HepG2 (cell line): Measurements from ENCODE around the gene SPATA32. TPM values are rescaled to one million over a fixed set of nuclear protein-coding genes. Genes with fewer than 3 reads are reported as not detected.

ENCODE experiments used
- ATAC-seq: fragments of 200-7000 bp; cut with Tn5 transposase; 3 replicates; pipeline ENCODE4 v1.9.1; 2020; ENCODE audit warnings: mild to moderate bottlenecking, moderate library complexity
- BruUV-seq: library from RNA; stranded (reverse); fragments of 400-500 nt; replicated peaks from 2 replicates; lab custom pipeline; 2021; lab: Mats Ljungman, UMichigan
- CTCF ChIA-PET: fragments of 300-600 bp; formaldehyde crosslinking; extraction: SDS; loops from one replicate; lab custom pipeline; 2021; ENCODE audit warnings: low total read pairs, inconsistent platforms, low intra/inter-chr PET ratio; lab: Yijun Ruan, JAX
- POLR2A ChIA-PET: fragments of 350-600 bp; sonication (Branson Sonifier 250); formaldehyde crosslinking; loops from one replicate; lab custom pipeline; 2020; ENCODE audit warnings: antibody characterized with exemption, inconsistent platforms; lab: Yijun Ruan, JAX
- DNase-seq: peaks from one replicate; pipeline ENCODE4 v3.0.0-alpha.2; 2015; ENCODE audit warnings: low spot score
- FAIRE-seq: peaks from 3 replicates; lab custom pipeline; 2011; peaks lifted over from hg19 to GRCh38; lab: Jason Lieb, UNC
- H2AFZ ChIP-seq: one replicate; pipeline ENCODE4 v1.6.1; 2011; ENCODE audit warnings: low read length, inconsistent platforms
- H3K27ac ChIP-seq: fragments of 300-600 bp; 3 replicates; pipeline ENCODE4 v1.8.0; 2011; ENCODE audit warnings: mixed run types, mild to moderate bottlenecking, mixed read lengths, low read length, inconsistent platforms; ENCODE audit not compliant: insufficient read depth; ENCODE audit errors: extremely low read length
- H3K27me3 ChIP-seq, 2 experiments: fragments of 200-600 bp in 1 of 2; 2 replicates in 1 of 2; 3 replicates in 1 of 2; pipeline versions ENCODE4 v1.6.0 to v1.8.0; 2011; ENCODE audit warnings: low read length in 2 of 2, mild to moderate bottlenecking in 2 of 2, moderate library complexity in 2 of 2, inconsistent platforms in 1 of 2; ENCODE audit not compliant: insufficient read depth in 2 of 2, control insufficient read depth in 1 of 2
- H3K36me3 ChIP-seq, 2 experiments: fragments of 200-600 bp in 1 of 2; replicated peaks in 1 of 2; 2 replicates in 1 of 2; 3 replicates in 1 of 2; pipeline versions ENCODE4 v1.5.1 to v1.8.0; 2011; ENCODE audit warnings: low read length in 2 of 2, inconsistent platforms in 1 of 2; ENCODE audit not compliant: insufficient read depth in 2 of 2, control insufficient read depth in 1 of 2
- H3K4me1 ChIP-seq: 2 replicates; pipeline ENCODE4 v1.5.1; 2012; ENCODE audit warnings: low read length, inconsistent platforms; ENCODE audit not compliant: insufficient read depth
- H3K4me2 ChIP-seq: 2 replicates; pipeline ENCODE4 v1.6.0; 2011; ENCODE audit warnings: low read depth, low read length, inconsistent platforms
- H3K4me3 ChIP-seq, 3 experiments: fragments of 200-600 bp in 1 of 3; sonication (generic), shearing (Covaris generic) in 1 of 3; replicated peaks in 1 of 3; 2 replicates each; pipeline ENCODE4 v1.5.1; 2011 to 2016; ENCODE audit warnings: low read length in 3 of 3, inconsistent platforms in 2 of 3, low read depth in 2 of 3, mild to moderate bottlenecking in 2 of 3, control low read depth in 1 of 3, mixed read lengths in 1 of 3; ENCODE audit not compliant: insufficient read depth in 1 of 3
- H3K79me2 ChIP-seq: one replicate; pipeline ENCODE4 v1.6.1; 2011; ENCODE audit warnings: low read length, inconsistent platforms; ENCODE audit not compliant: insufficient read depth
- H3K9ac ChIP-seq: 2 replicates; pipeline ENCODE4 v1.6.0; 2011; ENCODE audit warnings: mild to moderate bottlenecking, low read depth, low read length, inconsistent platforms; ENCODE audit not compliant: insufficient read depth
- H3K9me3 ChIP-seq: 2 replicates; pipeline ENCODE4 v1.5.1; 2012; ENCODE audit warnings: mild to moderate bottlenecking, low read length
- H4K20me1 ChIP-seq: 2 replicates; pipeline ENCODE4 v1.6.0; 2011; ENCODE audit warnings: inconsistent platforms, mild to moderate bottlenecking, low read length, moderate library complexity; ENCODE audit not compliant: insufficient read depth
- DNMT1 ChIP-seq: sonication (generic); formaldehyde crosslinking; IDR thresholded peaks from 2 replicates; pipeline ENCODE4 v1.5.1; 2020; ENCODE audit warnings: mild to moderate bottlenecking, missing genetic modification reagents
- KDM2A ChIP-seq: sonication (generic); formaldehyde crosslinking; IDR thresholded peaks from 2 replicates; pipeline ENCODE4 v1.4.0; 2020; ENCODE audit warnings: low read depth, missing genetic modification reagents, borderline replicate concordance
- MTF2 ChIP-seq: sonication (generic); formaldehyde crosslinking; IDR thresholded peaks from 2 replicates; pipeline ENCODE4 v1.5.0; 2020; ENCODE audit warnings: missing genetic modification reagents, borderline replicate concordance
- NBN ChIP-seq: fragments of 450-650 bp; conservative IDR thresholded peaks from 2 replicates; pipeline ENCODE4 v1.6.1; 2017
- ZNF263 ChIP-seq: sonication (generic); formaldehyde crosslinking; IDR thresholded peaks from 2 replicates; pipeline ENCODE4 v1.4.0; 2020; ENCODE audit warnings: missing genetic modification reagents
- ZNF460 ChIP-seq: sonication (generic); formaldehyde crosslinking; IDR thresholded peaks from 2 replicates; pipeline ENCODE4 v1.5.1; 2020; ENCODE audit warnings: missing genetic modification reagents, mild to moderate bottlenecking, borderline replicate concordance
- ZNF7 ChIP-seq: IDR thresholded peaks from 2 replicates; pipeline ENCODE4 v1.6.1; 2016; ENCODE audit warnings: missing biosample characterization, missing genetic modification reagents
- WGBS: methylation state at CpG from one replicate; pipeline ENCODE4 v1.1.6; 2017; ENCODE audit warnings: low lambda C conversion rate; 5-methylcytosine and 5-hydroxymethylcytosine counted together
- in situ Hi-C: cut with HindIII; loops from 2 replicates; pipeline ENCODE4 v1.10.0; 2017; ENCODE audit warnings: low pct_unique_long_range_greater_than_20kb; ENCODE audit not compliant: extremely low pct_ligation_motif_present
- intact Hi-C: fragments of 100-400 bp; cut with micrococcal nuclease; formaldehyde crosslinking; loops from one replicate; pipeline ENCODE4 v1.10.0; 2022; ENCODE audit not compliant: unreplicated experiment
- polyA plus RNA-seq, 8 experiments: library from polyadenylated mRNA; depleted of rRNA in 3 of 8; stranded (reverse) in 7 of 8; unstranded in 1 of 8; fragments of >200 nt; fragmentation: Illumina TruSeq in 4 of 8; extraction: Trizol in 4 of 8; gene quantifications; 2 replicates each; pipeline versions ENCODE4 v1.2.1 to v1.2.3, GENCODE V29; 2011 to 2016; ENCODE audit warnings: low read depth in 4 of 8, missing spikeins in 1 of 8, mixed read lengths in 1 of 8; ENCODE audit not compliant: insufficient read depth in 1 of 8
- total RNA-seq, 5 experiments: library from RNA; depleted of rRNA; stranded (reverse); fragments of >200 nt; fragmentation: Illumina TruSeq; extraction: Trizol; gene quantifications; 2 replicates each; pipeline ENCODE4 v1.2.3, GENCODE V29; 2016; ENCODE audit warnings: low read depth in 1 of 5

SPATA32 gene
- total and polyA plus RNA-seq, 2 of the 13 experiments (the other 11 are each of a cell fraction or from before 2014, with no cell fraction given), result not detected

DNA sequence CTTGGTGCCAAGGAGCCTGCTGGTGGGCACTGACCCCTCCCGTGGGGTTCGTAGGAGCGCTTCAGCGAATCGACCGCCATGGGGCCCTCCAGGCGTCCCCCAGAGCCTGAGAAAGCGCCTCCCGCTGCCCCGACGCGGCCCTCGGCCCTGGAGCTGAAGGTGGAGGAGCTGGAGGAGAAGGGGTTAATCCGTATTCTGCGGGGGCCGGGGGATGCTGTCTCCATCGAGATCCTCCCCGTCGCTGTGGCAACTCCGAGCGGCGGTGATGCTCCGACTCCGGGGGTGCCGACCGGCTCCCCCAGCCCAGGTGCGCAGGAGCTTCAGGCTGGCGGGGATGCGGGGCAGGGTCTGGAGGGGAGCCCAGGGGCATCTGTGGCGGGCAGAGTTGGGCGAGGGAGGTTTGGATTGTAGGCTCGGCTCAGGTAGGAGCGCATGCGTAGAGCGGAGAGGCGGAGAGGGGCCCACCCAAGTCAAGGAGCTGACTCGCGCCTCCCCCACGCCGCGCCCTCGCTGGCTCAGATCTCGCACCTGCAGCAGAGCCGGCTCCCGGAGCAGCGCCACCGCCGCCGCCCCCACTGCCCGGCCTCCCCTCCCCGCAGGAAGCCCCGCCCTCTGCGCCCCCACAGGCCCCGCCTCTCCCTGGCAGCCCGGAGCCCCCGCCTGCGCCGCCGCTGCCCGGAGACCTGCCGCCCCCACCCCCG lies 20.4 kb downstream of the SPATA32 start:
- POLR2A ChIA-PET, result no interaction called here
- in situ Hi-C loops, result no loop called here

DNA sequence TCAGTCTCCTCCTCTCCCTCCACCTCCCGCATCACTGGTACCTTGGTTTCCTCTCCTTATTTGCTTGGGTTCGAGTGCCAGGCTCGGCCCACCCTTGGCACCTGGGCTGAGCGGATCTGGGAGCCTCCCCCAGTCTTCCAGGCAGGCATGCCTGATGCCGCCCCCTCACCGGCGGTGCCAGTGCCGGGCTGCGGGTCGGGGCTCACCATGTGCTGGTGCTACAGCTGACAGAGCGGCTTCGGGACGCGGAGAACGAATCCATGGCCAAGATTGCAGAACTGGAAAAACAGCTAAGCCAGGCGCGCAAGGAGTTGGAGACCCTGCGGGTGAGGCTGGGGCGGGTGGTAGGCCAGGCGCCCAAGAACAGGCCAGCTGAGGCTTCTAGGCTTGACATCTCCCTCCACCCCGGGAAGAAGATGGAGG lies 21.0 kb downstream of the SPATA32 start:
- H3K4me3 ChIP-seq, result no peak overlapping the region
- ChIA-PET POLR2A (no interaction called here), CTCF (no interaction called here)
- DNase-seq, result no peak
- WGBS, result 73% methylated on average over 20 of the region's 21 CpGs
- no peaks in the 10 kb centered on the region for H4K20me1 ChIP-seq
- H3K9me3 ChIP-seq, result no peaks in the 10 kb centered on the region
- TF ChIP-seq DNMT1 (CRISPR knock-in tag) (0 out of 2 replicates have a peak, but pooled peaks have one; percentile 7), ZNF263 (CRISPR knock-in tag) (no peak), ZNF7 (CRISPR knock-in tag) (no peak), ZNF460 (CRISPR knock-in tag) (no peak), MTF2 (CRISPR knock-in tag) (0 out of 2 replicates have a peak, but pooled peaks have one; percentile 31)
- H3K27ac ChIP-seq, result no peak overlapping the region
- H3K79me2 ChIP-seq, result no peaks in the 10 kb centered on the region
- in situ Hi-C loops (no loop called here), intact Hi-C loops (no loop called here)
- H2AFZ ChIP-seq, result no peak overlapping the region
- peaks cover 13 to 62% of the 10 kb centered on the region in 2 experiments for H3K27me3 ChIP-seq
- ATAC-seq, result no peak
- no TSS peak for BruUV-seq
- H3K4me2 ChIP-seq, result no peak overlapping the region
- H3K9ac ChIP-seq, result no peak overlapping the region
- no peak for FAIRE-seq
- no peaks in the 10 kb centered on the region for H3K36me3 ChIP-seq
- peaks cover 21% of the 10 kb centered on the region for H3K4me1 ChIP-seq

More for the DNA sequence above, 20.4 kb downstream of the SPATA32 start:
- intact Hi-C loops, result no loop called here
- Histone ChIP-seq H3K4me2 (no peak overlapping the region), H3K27me3 (peaks cover 13 to 68% of the 10 kb centered on the region in 2 experiments), H3K9ac (no peak overlapping the region), H3K79me2 (no peaks in the 10 kb centered on the region), H3K4me1 (peaks cover 26% of the 10 kb centered on the region), H4K20me1 (no peaks in the 10 kb centered on the region), H3K27ac (no peak overlapping the region), H3K36me3 (no peaks in the 10 kb centered on the region), H3K9me3 (no peaks in the 10 kb centered on the region), H3K4me3 (peak overlapping the region in 1 of 3 experiments; percentile 7; a peak in 1 of 6 replicates), H2AFZ (no peak overlapping the region)
- BruUV-seq, result no TSS peak
- FAIRE-seq (no peak), ATAC-seq (no peak), DNase-seq (no peak)
- WGBS, result 34% methylated on average over 19 of the region's 62 CpGs
- CTCF ChIA-PET, result no interaction called here
- TF ChIP-seq NBN (no peak), KDM2A (CRISPR knock-in tag) (0 out of 2 replicates have a peak, but pooled peaks have one; percentile 7)
